AG08395 (cell line): Measurements from ENCODE around the gene SWI5.
"Not testable (repeated sequence)": the region's sequence is repeated elsewhere in the genome, so short reads cannot be mapped to it uniquely, and the experiment has no call there.

ENCODE experiments used
- DNase-seq: peaks from one replicate; pipeline ENCODE4 v3.0.0; 2012; ENCODE audit warnings: mixed read lengths, low spot score

The SWI5 gene

GRCh38 chr9:128279088-128280073, 3.3 kb downstream of the SWI5 start:
- DNase-seq = not testable (repeated sequence)

DNA sequence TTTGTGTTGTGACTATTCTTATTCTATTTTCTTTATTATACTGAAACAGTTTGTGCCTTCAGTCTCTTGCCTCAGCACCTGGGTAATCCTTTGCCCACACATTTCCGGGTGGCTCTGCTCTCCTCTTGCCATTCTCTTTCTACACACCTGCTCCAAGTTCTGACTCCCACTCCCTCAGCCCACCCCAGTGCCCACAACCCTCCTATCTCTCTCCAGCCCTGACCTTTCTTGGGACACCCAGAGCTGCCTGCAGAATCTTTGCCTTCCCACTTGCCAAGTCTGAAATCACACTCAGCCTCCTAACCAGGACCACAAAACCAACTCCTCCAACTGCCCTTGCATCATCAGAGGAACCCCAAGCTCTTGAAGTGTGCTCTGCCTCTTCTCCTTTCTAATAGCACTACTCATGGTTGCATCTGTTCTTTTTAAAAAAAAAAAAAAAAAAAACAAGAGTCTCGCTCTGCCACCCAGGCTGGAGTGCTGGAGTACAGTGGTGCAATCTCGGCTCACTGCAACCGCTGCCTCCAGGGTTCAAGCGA, 4.1 kb downstream of the SWI5 start:
- DNase-seq = no peak

DNA sequence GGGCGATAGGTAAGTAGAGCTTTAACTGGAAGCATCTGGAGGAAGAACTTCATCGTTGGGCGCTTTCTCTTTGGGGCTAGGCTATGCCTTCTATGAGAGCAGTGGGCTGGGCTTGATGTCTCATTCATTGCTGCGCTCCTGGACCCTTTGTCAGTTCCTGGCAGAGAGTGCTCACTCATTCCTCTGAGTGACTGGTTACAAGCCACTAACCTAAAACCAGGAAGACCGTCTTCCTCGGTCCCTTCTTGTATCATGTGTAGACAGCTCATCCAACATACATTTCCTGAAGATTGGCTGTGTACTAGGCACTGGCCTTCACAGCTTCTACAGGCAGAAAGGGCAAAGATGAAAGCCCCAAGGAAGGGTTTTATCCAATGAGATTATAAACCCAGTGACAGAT, 6.4 kb downstream of the SWI5 start:
- DNase-seq = peak; percentile 40

DNA sequence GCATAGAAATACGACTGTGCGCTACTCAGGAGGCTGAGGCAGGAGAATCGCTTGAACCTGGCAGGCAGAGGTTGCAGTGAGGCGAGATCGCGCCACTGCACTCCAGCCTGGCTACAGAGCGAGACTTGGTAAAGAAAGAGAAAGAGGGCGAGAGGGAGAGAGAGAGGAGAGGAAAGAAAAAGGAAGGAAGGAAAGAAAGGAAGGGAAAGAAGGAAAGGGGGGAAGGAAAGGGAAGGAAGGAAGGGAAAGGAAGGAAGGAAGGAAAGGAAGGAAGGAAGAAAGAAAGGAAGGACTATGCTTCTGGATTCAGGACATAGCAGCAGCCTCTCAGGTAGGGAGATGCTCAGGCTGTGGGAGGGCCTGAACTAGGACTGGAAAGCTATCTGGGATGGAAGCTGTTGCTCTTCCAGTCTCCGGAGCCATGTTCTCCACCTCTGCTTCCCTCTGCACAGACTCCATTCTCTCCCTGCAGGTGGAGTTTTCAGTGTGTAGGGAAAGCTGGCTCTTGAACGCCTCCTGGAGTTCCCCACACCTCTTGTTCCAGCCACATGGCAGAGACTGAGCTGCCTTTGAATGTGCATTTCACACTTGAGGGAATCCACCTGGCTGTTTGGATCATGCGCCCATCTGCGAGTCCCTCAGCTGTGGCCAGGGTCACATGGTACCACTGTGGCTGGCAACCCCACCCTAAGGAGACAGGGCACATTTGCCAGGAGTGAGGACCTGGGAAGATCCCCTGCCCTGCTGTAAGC, 9.1 kb downstream of the SWI5 start:
- no peak for DNase-seq

GRCh38 chr9:128286440-128286839, 10.4 kb downstream of the SWI5 start:
- peak; percentile 15 for DNase-seq

GRCh38 chr9:128288273-128289004, 12.4 kb downstream of the SWI5 start:
- no peak for DNase-seq

DNA sequence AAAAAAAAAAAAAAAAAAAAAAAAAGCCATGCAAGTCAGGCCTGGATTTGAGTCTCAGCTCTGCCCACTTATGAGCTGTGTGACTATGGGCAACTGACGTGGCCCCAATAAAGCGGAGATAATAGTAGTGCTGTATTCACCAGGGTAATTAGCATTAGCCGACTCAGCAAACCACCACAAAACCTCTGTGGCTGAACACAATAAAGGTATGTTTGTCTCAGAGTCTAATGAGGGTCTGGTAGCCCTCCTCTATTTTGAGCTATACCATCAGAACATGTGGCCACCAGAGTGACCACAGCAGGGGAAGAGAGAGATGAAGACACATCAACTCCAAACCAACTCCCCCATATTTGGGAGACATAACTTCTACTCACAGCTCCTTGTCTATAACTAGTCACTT, 15.9 kb downstream of the SWI5 start:
- DNase-seq = no peak

DNA sequence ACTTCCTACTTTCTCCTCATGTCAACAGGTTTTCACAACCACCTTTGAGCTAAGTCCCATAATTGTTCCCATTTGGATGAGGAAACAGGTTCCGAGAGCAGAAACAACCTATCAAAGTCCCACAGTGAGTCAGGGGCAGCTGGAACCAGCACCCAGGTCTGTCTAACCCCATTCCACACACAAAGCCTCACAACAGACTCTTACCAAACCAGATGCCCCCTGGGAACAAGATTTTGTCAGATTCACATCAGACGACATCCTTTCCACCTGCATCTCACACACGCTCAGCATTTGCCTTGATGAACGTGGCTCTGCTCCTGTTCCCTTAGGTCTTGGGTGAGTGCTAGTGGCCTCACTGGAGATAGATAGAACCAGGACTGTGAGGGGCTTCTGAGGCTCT, 17.0 kb downstream of the SWI5 start:
- no peak for DNase-seq

GRCh38 chr9:128294142-128294541, 18.1 kb downstream of the SWI5 start:
- no peak for DNase-seq

GRCh38 chr9:128296340-128297220, 20.5 kb downstream of the SWI5 start:
- DNase-seq = no peak

- DNase-seq = no peak
These were observed 21.2 kb downstream of the SWI5 start for GRCh38 chr9:128297221-128297773.

GRCh38 chr9:128298535-128299482, 22.7 kb downstream of the SWI5 start:
- no peak for DNase-seq

DNA sequence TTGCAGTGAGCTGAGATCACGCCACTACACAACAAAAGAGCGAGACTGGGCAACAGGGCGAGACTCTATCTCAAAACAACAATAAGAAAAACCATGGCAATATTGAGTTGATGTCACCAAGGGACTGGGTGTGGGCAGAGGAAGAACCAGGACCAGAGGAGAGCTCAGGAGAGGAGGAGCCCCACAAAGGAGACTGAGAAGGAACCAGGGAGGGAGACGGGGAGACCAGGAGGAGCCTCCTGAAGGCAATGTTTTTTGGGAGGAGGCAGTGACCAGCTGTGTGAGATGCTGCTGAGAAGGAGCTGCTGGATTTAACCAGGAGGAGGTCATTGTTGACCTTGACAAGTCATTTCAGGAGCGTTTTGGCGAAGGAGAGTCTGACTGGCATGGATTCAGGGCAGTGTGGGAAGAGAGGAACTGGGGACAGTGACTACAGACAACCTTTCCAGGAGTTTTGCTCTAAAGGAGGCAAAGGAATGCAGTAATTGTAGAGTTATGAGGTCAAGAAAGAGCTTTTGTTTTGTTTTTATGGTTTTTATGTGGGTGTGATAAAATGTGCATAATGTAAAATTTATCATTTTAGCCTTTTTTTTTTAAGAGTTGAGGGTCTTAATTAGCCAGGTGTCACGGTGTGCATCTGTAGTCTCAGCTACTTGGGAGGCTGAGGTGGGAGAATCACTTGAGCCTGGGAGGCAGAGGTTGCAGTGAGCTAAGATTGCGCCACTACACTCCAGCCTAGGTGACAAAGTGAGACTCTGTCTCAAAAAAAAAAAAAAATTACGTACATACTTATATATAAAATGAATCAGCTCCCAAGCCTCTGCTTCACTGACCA, 28.3 kb downstream of the SWI5 start:
- DNase-seq = peak; percentile 11

DNA sequence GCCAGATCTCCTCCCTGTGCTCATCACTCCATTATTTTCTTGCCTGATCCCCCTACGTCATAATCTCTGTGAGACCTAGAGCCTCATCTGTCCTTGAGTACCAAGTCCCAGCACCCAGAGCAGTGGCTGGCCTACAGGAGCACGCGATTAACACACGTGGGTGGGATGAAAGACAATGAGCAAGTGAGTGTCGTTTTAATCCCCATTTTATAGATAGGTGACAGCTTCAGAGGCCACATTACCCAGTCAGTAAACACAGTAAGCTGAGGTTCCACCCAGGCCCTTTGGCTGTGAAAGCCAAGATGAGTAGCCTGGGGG, 28.9 kb downstream of the SWI5 start:
- no peak for DNase-seq

- DNase-seq = no peak
These were observed 33.5 kb downstream of the SWI5 start for GRCh38 chr9:128309551-128309950.

DNA sequence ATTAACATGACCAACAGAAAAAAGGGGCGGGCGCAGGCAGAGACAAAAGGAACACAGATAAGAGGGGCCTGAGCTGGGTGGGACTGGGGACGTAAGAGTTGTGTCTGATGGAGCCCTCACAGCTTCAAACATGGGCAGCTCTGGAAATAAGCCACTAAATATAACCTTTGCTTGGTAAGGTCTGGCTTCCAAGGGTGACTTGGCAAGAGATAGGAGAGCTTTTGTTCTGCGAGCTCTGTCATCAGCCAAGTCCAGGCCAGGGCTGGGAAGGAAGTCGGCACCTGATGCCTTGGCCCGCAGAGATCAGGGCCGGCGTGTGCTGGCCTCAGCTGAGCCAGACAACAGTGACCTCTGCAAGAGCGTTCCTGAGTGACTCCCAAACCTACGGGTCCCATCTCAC, 34.4 kb downstream of the SWI5 start:
- DNase-seq = no peak

DNA sequence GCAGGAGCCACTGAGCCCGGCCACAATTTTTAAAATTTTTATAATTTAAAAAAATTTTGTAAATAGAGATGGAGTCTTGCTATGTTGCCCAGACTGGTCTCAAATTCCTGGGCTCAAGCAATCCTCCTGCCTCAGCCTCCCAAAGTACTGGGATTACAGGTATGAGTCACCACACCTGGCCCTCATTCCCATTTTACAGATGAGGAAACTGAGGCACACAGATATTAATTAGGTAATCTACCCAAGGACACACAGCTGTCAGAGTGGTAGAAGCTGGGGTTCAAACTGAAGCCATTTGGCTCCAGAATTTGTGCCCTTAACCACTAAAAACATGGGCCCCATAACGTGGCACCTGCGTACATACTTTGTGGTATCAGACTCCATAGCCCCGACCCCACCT, 38.6 kb downstream of the SWI5 start:
- no peak for DNase-seq

DNA sequence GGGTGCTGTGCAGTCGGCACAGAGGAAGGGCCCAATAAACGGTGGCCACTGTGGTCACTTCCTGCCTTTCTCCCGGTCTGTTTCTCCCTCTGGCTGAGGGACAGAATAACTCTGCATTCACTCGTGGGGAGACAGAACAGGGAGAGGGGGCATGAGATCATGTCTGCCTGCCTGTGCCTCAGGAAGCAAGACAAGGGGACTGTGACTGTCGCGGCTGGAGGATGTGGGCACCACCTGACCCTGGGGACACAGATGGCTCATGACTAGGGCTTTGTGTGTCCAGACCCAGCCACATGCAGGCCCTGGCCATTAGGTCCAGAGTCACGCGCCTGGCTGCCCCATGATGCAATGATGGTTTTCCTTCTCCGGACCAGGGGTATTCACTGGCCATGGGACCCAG, 40.3 kb downstream of the SWI5 start:
- no peak for DNase-seq

- DNase-seq = no peak
These were observed 41.6 kb downstream of the SWI5 start for GRCh38 chr9:128317629-128318028.
